GM12875 (cell line): ENCODE measurements around the gene CDC27.

Source experiments
- H3K4me3 ChIP-seq: one replicate; pipeline ENCODE4 v1.5.1; 2011; ENCODE audit warnings: low read depth, low read length, control low read depth
- TF ChIP-seq, protein P1 (sequence below): IDR thresholded peaks from 2 replicates; pipeline ENCODE4 v1.5.1; 2011; ENCODE audit warnings: low read depth, mild to moderate bottlenecking, control low read depth, inconsistent platforms, low read length, moderate library complexity, borderline replicate concordance; ENCODE audit not compliant: insufficient read depth

Gene CDC27, protein sequence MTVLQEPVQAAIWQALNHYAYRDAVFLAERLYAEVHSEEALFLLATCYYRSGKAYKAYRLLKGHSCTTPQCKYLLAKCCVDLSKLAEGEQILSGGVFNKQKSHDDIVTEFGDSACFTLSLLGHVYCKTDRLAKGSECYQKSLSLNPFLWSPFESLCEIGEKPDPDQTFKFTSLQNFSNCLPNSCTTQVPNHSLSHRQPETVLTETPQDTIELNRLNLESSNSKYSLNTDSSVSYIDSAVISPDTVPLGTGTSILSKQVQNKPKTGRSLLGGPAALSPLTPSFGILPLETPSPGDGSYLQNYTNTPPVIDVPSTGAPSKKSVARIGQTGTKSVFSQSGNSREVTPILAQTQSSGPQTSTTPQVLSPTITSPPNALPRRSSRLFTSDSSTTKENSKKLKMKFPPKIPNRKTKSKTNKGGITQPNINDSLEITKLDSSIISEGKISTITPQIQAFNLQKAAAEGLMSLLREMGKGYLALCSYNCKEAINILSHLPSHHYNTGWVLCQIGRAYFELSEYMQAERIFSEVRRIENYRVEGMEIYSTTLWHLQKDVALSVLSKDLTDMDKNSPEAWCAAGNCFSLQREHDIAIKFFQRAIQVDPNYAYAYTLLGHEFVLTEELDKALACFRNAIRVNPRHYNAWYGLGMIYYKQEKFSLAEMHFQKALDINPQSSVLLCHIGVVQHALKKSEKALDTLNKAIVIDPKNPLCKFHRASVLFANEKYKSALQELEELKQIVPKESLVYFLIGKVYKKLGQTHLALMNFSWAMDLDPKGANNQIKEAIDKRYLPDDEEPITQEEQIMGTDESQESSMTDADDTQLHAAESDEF

DNA sequence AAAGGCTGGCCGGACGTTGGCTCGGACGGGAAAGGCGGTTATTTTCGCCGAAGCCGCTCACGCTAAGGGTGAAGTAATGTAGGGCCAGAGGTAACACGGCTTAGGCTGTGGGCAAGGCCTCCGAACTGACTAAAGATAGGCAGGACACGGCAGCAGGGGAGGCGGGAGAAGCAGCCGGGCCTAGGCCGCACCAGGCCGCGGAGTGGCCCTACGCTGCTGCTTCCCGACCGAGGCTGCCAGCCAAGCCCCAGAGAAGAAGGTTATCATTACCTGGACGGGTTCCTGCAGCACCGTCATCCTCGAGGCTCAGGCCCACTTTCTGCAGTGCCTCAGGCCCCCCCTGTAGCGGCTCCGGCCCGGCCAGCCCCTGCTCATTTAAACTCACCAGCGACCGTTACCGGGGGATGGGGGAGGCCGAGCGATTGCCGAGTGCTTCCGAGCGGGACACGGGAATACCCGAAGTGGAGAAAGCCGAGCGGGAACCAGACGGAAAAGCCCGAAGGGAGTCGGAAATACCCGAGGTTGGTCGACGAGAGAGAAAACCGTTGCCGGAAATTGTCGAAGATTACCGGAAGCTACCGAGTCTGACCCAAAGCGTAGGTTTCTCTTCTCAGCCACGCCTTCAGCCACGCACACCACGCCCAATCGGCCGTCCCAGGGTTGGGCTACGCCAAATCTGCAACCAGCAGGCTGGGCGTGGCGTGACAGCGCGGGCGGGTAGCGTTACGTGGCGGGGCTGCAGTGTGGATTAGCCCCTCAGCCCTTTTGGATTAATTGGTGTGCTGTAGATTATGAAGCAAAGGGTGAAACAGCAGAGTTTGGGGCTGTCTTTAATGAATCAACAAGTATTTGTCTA lies at the start of gene CDC27:
Gene CDC27 (minus strand): TSS at position 420 of the 856 bp plus-strand sequence. CDS start 123 bp downstream, at position 297.
- peak within 1 kb of the TSS; percentile 92 for H3K4me3 ChIP-seq
- TF ChIP-seq, protein P1, sequence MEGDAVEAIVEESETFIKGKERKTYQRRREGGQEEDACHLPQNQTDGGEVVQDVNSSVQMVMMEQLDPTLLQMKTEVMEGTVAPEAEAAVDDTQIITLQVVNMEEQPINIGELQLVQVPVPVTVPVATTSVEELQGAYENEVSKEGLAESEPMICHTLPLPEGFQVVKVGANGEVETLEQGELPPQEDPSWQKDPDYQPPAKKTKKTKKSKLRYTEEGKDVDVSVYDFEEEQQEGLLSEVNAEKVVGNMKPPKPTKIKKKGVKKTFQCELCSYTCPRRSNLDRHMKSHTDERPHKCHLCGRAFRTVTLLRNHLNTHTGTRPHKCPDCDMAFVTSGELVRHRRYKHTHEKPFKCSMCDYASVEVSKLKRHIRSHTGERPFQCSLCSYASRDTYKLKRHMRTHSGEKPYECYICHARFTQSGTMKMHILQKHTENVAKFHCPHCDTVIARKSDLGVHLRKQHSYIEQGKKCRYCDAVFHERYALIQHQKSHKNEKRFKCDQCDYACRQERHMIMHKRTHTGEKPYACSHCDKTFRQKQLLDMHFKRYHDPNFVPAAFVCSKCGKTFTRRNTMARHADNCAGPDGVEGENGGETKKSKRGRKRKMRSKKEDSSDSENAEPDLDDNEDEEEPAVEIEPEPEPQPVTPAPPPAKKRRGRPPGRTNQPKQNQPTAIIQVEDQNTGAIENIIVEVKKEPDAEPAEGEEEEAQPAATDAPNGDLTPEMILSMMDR = no peak

DNA sequence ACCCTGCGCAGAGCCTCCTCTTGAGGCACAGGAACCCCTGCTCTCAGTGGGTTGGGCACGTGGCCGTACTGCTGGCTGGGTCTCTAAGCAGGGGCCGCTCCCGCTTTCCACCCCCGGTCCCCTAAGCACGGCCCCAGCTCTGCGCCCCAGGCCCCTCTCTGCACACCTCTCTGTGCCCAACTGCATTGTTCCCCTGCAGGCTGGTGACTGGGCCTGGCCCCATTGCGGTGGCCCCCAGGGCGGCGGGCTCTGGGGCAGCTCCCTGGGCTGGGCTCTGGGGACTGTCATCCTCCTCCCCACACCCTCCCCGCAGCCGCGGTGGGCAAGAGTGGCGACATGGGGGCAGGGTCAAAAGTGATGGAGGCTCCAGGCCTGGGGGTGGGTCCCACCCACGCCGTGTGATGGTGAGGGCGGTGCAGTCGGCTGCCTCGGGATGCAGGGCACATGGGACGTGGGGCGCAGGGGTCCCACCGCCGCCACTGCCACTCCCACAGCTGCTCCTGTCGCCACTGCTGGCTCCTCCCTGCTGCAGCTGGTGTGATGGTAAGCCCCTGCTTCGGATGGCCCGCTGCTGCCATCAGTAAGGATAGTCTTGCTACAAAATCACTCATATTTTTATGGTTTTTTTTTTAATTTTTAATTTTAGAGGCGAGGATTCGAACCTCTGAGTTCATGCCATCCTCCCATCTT lies 49.4 kb upstream of the CDC27 start:
- H3K4me3 ChIP-seq = no peak overlapping the region
- TF ChIP-seq, protein P1 = no peak

DNA sequence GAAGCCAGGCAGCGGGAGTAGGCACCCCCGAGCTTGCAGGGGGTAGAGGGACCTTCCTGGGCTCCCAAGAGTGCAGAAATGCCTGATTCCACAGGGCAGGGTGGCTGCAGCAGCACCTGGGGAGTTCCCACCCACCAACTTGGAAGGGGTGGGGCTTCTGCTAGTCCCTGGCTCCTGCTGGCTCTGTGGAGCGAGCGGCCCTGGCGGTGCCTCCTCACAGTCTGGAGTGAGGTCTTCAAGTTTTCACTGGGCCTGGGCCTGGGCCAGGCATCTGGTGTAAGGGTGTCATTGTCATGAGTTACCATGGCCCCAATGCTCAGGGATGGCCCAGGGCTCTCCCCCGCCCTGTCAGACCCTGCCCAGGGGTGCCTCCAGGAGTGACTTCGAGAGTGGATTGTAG lies 48.7 kb upstream of the CDC27 start:
- TF ChIP-seq, protein P1 = no peak
- H3K4me3 ChIP-seq = no peak overlapping the region

DNA sequence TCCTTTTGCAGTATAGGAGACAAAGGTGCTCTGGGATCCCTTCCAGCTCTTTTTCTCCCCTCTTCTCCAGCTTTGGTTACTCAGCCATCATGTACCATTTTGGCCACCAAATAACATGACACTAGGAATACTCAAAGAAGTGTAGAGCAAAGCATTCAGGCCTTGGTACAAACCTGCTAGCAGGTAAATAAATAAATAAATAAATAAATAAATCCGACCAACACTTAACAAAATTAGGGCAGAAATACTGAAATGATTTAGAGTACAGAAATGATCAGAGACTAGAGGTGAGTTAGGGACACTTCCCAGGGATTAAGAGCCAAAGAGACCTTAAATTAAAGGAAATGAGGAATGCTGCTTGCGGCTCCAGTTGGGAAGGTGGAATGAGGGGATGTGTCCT lies 46.8 kb upstream of the CDC27 start:
- TF ChIP-seq, protein P1 = no peak
- no peak overlapping the region for H3K4me3 ChIP-seq

DNA sequence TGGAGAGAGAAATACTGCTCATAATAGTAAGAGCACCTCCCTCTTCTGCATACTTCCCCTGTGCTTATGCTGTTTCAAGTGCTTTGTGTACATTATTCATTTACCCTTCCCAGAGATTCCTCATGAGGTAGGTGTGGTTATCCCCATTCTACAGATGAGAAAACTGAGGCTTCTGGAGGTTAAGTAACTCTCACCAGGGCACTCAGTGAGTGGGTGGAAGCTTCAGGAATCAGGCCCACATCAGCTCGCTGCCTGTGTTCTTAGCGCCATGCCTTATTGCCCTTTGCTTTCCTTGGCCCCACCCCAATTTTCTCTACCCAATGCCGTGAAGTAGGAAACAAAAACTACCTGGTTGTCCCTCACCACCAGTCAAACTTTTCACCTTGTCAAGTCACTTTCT lies 46.4 kb upstream of the CDC27 start:
- no peak overlapping the region for H3K4me3 ChIP-seq
- TF ChIP-seq, protein P1 = no peak

DNA sequence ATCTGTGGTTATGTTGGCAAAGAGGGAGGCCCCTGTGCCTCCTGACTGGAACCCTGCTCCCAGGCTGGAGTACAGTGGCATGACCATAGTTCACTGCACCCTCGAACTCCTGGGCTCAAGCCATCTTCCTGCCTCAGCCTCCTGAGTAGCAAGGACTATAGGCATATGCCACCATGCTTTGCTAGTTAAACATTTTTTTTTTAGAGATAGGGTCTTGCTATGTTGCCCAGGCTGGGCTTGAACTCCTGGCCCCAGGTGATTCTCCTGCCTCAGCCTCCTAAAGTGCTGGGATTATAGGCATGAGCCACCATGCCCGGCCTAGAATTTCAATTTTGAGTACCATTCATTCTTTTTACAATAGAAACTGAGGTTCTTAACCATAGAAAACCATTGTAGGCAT lies 43.4 kb upstream of the CDC27 start:
- TF ChIP-seq, protein P1 = no peak
- H3K4me3 ChIP-seq = no peak overlapping the region
